ENCODE data around the gene SUN1.
"Not testable (repeated sequence)": the region's sequence is repeated elsewhere in the genome, so short reads cannot be mapped to it uniquely, and the experiment has no call there.

Gene SUN1

GRCh38 chr7:923108-924041 lies 91.1 kb downstream of the SUN1 start:
- DNase-seq = peak; percentile 91

- not testable (repeated sequence) for DNase-seq
Measured at GRCh38 chr7:924042-924441, 91.8 kb downstream of the SUN1 start.

Measured in activated CD4-positive, alpha-beta T cell treated with anti-CD3 and anti-CD28 coated beads, Interleukin-2, amount 50 U/mL, for 1 hour (primary cell).